HCEC 1CT (cell line): ENCODE results near the gene FBXO15.

Experiments used
- DNase-seq: peaks from one replicate; pipeline ENCODE4 v3.0.0-alpha.2; 2017

The FBXO15 gene

GRCh38 chr18:74153377-74153776, 5.7 kb upstream of the FBXO15 start:
- no peak for DNase-seq

DNA sequence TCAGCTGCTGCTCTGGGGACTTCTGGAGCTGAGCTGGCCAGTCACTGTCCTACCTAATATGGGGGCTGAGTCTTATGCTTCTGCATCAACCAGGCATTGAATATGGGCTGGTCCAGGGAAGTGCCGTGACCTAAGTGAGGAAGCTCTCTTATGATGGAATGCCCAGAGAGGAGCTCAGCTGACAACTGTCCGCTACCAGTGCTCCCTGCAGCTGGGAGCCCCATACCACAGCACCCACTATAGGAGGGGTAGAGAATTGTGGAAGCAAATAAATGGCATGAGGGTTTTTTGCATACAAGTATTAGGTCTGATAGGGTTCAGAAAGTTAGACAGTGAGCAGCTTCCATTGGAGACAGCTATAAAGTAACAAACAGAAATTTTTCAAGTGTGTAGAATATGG, 5.2 kb upstream of the FBXO15 start:
- DNase-seq = no peak

- no peak for DNase-seq
Measured at GRCh38 chr18:74152270-74152669, 4.6 kb upstream of the FBXO15 start.

GRCh38 chr18:74149878-74150277, 2.2 kb upstream of the FBXO15 start:
- DNase-seq = no peak

GRCh38 chr18:74148543-74149070, 973 bp upstream of the FBXO15 start:
- DNase-seq = no peak

- DNase-seq = no peak
Measured at GRCh38 chr18:74147491-74147778, 199 bp downstream of the FBXO15 start.

GRCh38 chr18:74146756-74147155, 878 bp downstream of the FBXO15 start:
- peak; percentile 82 for DNase-seq

GRCh38 chr18:74142252-74142651, 5.4 kb downstream of the FBXO15 start:
- DNase-seq = peak; percentile 65

GRCh38 chr18:74141667-74142066, 6.0 kb downstream of the FBXO15 start:
- no peak for DNase-seq

DNA sequence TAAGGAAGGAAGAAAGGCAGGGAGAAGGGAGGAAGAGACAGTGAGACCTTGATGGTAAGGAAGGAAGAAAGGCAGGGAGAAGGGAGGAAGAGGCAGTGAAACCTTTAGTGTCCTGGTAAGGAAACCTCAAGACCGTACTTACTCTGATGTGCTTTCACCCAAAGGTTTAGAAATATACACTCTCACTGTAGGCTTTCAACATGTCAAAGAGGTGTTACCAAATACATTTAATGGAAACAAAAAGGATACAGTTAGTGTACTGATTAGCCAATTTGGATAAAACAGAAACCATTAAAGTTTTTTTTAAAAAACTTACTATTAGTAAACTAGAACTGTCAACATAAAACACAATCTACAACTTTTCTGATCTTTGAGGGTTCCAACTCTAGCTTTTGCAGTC, 7.1 kb downstream of the FBXO15 start:
- no peak for DNase-seq

DNA sequence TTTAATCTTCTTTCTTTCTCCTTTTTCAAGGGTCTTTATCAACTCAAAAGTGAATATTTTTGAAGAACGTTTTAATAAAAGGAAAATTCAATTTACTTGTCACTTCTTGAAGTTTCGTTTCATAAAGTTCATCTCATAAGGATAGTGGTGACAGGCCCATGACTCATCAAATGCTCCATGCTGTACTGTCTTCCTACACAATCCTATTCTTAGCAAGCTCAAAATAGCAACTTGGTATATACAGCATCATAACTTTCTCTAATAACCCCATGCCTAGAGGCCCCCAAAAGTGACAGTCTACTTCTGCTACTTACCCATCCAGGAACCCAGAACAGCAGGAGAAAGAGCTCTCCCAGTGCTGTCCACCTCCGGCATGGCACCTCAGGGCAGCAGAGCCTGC, 7.7 kb downstream of the FBXO15 start:
- DNase-seq = peak; percentile 77

DNA sequence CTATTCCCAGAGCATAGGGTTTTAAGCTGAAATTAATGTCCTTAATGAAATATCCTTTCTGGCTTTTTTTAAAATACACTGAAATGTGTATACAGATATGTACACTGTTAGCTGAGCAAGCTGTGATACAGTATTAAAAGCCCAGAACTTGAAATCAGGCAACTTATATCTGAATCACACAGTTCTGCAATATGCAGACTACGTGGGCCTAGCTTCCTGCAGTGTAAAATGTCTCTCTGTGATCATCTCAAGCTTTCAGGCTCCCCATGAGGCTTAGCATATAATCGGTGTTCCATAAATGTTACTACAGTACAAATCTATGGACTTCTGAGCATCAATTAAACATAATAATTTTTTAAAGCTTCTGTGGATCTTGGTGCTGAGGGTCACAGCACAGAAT, 8.2 kb downstream of the FBXO15 start:
- DNase-seq = no peak

GRCh38 chr18:74137920-74138538, 9.6 kb downstream of the FBXO15 start:
- no peak for DNase-seq

GRCh38 chr18:74132201-74132600, 15.4 kb downstream of the FBXO15 start:
- no peak for DNase-seq

- DNase-seq = no peak
Measured at GRCh38 chr18:74131124-74131523, 16.5 kb downstream of the FBXO15 start.

DNA sequence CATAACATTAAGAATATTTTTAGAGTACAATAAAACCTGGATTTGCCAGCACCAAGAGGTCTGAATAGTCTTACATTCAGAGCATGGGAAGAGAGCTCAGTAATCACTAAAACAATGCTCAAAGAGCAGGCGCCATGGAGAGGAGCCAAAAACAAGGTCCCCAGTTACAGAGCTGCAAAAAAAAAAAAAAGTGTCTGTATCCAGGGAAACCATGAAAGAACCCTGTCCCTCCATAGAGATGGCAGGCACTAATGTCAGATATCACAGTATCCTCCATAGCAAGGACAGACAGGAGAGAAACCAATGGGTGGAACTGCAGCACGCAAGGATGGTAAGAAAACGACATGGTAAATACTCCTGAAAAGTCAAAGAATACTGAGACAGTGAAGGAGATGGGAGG, 19.5 kb downstream of the FBXO15 start:
- DNase-seq = no peak

- DNase-seq = no peak
Measured at GRCh38 chr18:74126684-74127655, 20.7 kb downstream of the FBXO15 start.

- DNase-seq = no peak
Measured at GRCh38 chr18:74124642-74125041, 23.0 kb downstream of the FBXO15 start.

- no peak for DNase-seq
Measured at GRCh38 chr18:74123200-74123599, 24.4 kb downstream of the FBXO15 start.

DNA sequence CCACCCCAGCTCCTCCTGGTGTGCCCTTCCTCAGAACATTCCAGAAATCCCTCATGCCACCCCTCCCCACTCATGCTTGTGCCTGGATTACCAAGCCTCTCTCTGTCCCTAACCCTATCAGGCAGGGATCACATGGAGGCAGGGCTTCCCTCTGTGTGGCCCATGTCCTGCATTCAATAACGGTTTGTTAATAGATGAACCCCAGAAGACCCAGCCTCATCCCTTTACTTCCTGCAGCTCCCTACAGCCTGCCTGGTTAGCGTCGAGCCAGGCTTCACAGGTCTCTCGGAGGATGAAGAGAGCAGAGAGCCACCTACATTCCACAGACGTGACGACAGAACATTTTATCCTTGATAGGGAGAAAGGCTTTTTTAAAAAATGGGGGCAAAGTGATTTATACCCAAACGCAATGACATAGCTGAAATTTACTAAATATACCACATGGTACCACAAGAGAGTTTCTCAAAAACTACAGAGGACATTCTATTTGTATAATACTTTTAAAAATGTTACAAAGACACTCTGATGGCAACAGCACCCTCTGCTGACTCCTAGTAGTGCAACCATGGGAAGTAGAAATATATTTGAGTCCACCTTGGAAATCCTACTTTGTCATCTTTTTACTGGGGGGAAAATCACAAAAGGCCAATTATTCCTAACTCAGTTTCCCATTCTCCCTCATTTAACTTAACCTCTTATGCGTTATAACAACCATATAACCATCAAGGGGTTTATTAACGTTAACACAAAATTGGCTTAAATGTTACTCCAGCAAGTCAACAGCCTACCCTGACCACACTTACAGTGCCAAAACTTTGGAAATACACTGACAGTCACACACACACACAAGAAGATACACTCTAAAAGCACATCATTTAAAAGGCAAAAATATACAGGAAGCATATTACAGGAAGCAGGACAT, 30.7 kb downstream of the FBXO15 start:
- DNase-seq = peak; percentile 25

- DNase-seq = peak; percentile 27
Measured at GRCh38 chr18:74115046-74115445, 32.6 kb downstream of the FBXO15 start.

DNA sequence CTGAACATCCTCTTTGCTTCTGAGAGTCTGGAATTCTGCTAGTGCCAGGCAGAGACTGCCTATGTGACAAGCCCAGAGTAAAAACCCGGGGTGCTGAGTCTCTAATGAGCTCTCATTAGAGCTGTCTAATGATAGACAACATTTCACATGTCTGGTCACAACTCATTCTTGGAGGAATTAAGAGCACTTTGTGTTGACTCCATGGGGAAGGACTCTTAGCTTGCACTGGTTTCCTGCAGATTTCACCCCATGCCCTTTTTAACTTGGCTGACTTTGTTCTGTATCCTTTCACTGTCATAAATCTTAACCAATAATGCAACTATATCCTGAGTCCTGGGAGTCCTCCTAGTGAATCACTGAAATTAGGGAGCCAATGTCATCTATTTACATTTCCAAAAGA, 33.5 kb downstream of the FBXO15 start:
- DNase-seq = no peak

- DNase-seq = no peak
Measured at GRCh38 chr18:74113711-74114110, 33.9 kb downstream of the FBXO15 start.
